Measurements from ENCODE around the gene DISP3. TPM values are rescaled to one million over a fixed set of nuclear protein-coding genes. Genes with fewer than 3 reads are reported as not detected.

The DISP3 gene
- total and polyA plus RNA-seq, 2 experiments from 2014 or later = 0.10 TPM; not detected in 1

DNA sequence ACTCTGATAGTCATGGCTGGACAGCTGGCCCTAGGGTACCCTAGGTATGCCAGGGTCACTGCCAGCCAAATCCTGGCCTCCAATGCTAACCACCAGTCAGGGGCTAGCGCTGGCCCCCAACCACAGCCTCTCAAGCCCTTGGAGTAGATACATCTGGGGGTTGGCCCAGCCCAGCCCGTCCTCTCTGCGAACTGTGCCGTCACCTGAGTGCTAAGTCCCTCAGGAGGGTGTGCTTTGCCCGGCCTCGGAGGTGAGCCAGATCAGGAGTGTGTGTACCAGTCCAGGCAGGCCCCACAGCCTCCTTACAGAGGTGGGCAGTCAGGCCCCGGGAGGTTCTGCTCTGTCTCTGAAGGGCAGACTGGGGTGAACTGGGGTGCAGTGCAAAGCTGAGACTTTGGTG, 34.0 kb upstream of the DISP3 start:
- H3K27me3 ChIP-seq = peaks cover 16% of the 10 kb centered on the region
- TF ChIP-seq EZH2phosphoT487 (IDR thresholded peaks at IDR 0.05; ENCODE audit: low read depth, severe bottlenecking, unreplicated experiment) (no peak), EZH2 (IDR thresholded peaks at IDR 0.05; ENCODE audit: borderline replicate concordance) (no peak)
- TF ChIP-seq, protein P1, sequence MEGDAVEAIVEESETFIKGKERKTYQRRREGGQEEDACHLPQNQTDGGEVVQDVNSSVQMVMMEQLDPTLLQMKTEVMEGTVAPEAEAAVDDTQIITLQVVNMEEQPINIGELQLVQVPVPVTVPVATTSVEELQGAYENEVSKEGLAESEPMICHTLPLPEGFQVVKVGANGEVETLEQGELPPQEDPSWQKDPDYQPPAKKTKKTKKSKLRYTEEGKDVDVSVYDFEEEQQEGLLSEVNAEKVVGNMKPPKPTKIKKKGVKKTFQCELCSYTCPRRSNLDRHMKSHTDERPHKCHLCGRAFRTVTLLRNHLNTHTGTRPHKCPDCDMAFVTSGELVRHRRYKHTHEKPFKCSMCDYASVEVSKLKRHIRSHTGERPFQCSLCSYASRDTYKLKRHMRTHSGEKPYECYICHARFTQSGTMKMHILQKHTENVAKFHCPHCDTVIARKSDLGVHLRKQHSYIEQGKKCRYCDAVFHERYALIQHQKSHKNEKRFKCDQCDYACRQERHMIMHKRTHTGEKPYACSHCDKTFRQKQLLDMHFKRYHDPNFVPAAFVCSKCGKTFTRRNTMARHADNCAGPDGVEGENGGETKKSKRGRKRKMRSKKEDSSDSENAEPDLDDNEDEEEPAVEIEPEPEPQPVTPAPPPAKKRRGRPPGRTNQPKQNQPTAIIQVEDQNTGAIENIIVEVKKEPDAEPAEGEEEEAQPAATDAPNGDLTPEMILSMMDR (IDR thresholded peaks at IDR 0.05; ENCODE audit: poor library complexity) = no peak

DNA sequence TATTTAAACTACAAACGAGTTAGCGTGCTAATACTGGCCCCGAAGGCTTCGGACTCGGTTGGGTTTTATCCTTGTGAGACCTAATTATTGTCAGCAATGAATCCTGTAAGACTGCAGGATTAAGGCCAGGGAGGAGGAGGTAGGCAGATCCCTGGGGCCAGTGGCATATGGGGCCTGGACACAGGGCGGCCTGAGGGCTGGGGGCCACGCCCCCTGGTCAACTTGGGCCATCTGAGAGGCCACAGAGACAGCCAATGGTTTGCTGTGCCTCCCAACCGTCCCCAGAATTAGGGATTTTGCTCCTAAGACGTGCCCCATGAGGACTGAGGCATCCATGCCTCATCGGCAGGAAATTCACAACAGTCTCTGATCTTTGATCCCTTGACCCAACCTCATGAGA, 31.1 kb upstream of the DISP3 start:
- Histone ChIP-seq H3K27ac (no peak overlapping the region), H3K9me2 (replicated peaks; ENCODE audit: insufficient read depth) (no peaks in the 10 kb centered on the region), H3K9me3 (ENCODE audit: low read depth) (no peaks in the 10 kb centered on the region), H2AFZ (no peak overlapping the region), H3K79me2 (no peaks in the 10 kb centered on the region), H4K20me1 (ENCODE audit: insufficient read depth, poor library complexity, severe bottlenecking) (no peaks in the 10 kb centered on the region), H3K4me1 (ENCODE audit: insufficient read depth) (no peaks in the 10 kb centered on the region), H3K27me3 (peaks cover 17% of the 10 kb centered on the region), H3K4me2 (no peak overlapping the region), H3K4me3 (no peak overlapping the region), H3K36me3 (replicated peaks; ENCODE audit: insufficient read depth, low read depth) (no peaks in the 10 kb centered on the region)
- TF ChIP-seq EZH2 (IDR thresholded peaks at IDR 0.05; ENCODE audit: borderline replicate concordance) (no peak), EZH2phosphoT487 (IDR thresholded peaks at IDR 0.05; ENCODE audit: low read depth, severe bottlenecking, unreplicated experiment) (no peak)
- TF ChIP-seq, protein P1 (IDR thresholded peaks at IDR 0.05; ENCODE audit: poor library complexity) = no peak
- WGBS (ENCODE audit: low lambda C conversion rate, missing lambda C conversion rate) = 66% methylated on average over 10 of the region's 10 CpGs
- no peak for DNase-seq (ENCODE audit: low spot score)

More for the DNA sequence above, 34.0 kb upstream of the DISP3 start:
- DNase-seq (ENCODE audit: low spot score) = no peak
- no peaks in the 10 kb centered on the region for H3K79me2 ChIP-seq
- H3K4me1 ChIP-seq (ENCODE audit: insufficient read depth) = no peaks in the 10 kb centered on the region
- no peak overlapping the region for H3K27ac ChIP-seq
- 82% methylated on average over 7 of the region's 7 CpGs for WGBS (ENCODE audit: low lambda C conversion rate, missing lambda C conversion rate)
- no peak overlapping the region for H2AFZ ChIP-seq
- no peaks in the 10 kb centered on the region for H3K9me2 ChIP-seq (replicated peaks; ENCODE audit: insufficient read depth)
- no peaks in the 10 kb centered on the region for H3K9me3 ChIP-seq (ENCODE audit: low read depth)
- H4K20me1 ChIP-seq (ENCODE audit: insufficient read depth, poor library complexity, severe bottlenecking) = no peaks in the 10 kb centered on the region
- H3K36me3 ChIP-seq (replicated peaks; ENCODE audit: insufficient read depth, low read depth) = no peaks in the 10 kb centered on the region
- H3K4me3 ChIP-seq = no peak overlapping the region
- no peak overlapping the region for H3K4me2 ChIP-seq

DNA sequence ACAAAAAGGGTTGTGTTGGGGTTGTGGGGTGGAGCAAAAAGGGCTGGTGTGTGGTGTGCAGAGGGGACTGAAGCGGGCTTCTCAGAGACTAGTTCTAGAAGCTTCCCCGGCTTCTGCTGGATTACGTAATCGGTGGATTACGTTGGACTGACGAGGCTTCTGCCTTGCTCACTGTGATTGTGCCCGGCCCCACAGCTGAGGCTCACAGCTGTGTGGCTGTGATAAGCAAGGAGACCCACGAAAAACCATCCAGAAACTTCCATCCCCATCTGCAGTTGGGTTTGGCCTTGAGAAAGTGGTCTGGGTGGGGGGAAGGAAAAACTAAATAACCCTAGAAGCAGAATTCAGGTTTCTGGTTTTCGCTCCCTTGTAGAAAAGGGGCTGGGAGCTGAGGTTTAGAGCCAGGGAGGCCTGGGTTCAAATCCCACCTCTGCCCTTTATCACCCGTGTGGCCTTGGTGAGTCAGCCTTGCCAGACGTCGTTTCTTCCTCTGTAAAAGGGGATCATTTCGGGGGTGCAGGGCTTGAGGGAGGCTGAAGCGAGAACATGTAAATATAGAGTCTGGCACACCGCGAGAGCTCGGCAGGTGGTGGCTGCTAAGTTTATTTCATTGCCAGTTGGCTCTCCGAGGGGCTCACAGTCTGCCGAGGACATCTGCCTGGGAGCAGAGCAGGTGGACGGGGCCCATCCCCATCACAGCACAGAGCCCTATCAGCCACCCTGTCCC, 30.4 kb upstream of the DISP3 start:
- H3K9me2 ChIP-seq (replicated peaks; ENCODE audit: insufficient read depth) = no peaks in the 10 kb centered on the region
- H3K79me2 ChIP-seq = no peaks in the 10 kb centered on the region
- H3K4me2 ChIP-seq = no peak overlapping the region
- no peak for DNase-seq (ENCODE audit: low spot score)
- no peaks in the 10 kb centered on the region for H3K4me1 ChIP-seq (ENCODE audit: insufficient read depth)
- no peaks in the 10 kb centered on the region for H3K9me3 ChIP-seq (ENCODE audit: low read depth)
- peaks cover 17% of the 10 kb centered on the region for H3K27me3 ChIP-seq
- no peak overlapping the region for H3K4me3 ChIP-seq
- WGBS (ENCODE audit: low lambda C conversion rate, missing lambda C conversion rate) = 73% methylated on average over 20 of the region's 20 CpGs
- no peak overlapping the region for H2AFZ ChIP-seq
- H3K27ac ChIP-seq = no peak overlapping the region
- no peaks in the 10 kb centered on the region for H4K20me1 ChIP-seq (ENCODE audit: insufficient read depth, poor library complexity, severe bottlenecking)
- TF ChIP-seq, protein P1 (IDR thresholded peaks at IDR 0.05; ENCODE audit: poor library complexity) = no peak
- no peak for TF ChIP-seq EZH2phosphoT487 (IDR thresholded peaks at IDR 0.05; ENCODE audit: low read depth, severe bottlenecking, unreplicated experiment)
- no peak for TF ChIP-seq EZH2 (IDR thresholded peaks at IDR 0.05; ENCODE audit: borderline replicate concordance)
- H3K36me3 ChIP-seq (replicated peaks; ENCODE audit: insufficient read depth, low read depth) = no peaks in the 10 kb centered on the region

All from hepatocyte (in vitro differentiated cells).